ENCODE measurements around the gene SPAG16. TPM values are rescaled to one million over a fixed set of nuclear protein-coding genes. Genes with fewer than 3 reads are reported as not detected.

Gene SPAG16
- total RNA-seq, 1 experiment from 2014 or later: 16.0 TPM

GRCh38 chr2:214389334-214389733 lies 1105.1 kb downstream of the SPAG16 start (continued):
- TF ChIP-seq FOXK1 (CRISPR knock-in tag; IDR thresholded peaks at IDR 0.05) (no peak), ZNF396 (CRISPR knock-in tag; IDR thresholded peaks at IDR 0.05; ENCODE audit: borderline replicate concordance) (no peak), GRHL2 (CRISPR knock-in tag; IDR thresholded peaks at IDR 0.05; ENCODE audit: insufficient replicate concordance, severe bottlenecking) (no peak)
- TF ChIP-seq, protein P1, sequence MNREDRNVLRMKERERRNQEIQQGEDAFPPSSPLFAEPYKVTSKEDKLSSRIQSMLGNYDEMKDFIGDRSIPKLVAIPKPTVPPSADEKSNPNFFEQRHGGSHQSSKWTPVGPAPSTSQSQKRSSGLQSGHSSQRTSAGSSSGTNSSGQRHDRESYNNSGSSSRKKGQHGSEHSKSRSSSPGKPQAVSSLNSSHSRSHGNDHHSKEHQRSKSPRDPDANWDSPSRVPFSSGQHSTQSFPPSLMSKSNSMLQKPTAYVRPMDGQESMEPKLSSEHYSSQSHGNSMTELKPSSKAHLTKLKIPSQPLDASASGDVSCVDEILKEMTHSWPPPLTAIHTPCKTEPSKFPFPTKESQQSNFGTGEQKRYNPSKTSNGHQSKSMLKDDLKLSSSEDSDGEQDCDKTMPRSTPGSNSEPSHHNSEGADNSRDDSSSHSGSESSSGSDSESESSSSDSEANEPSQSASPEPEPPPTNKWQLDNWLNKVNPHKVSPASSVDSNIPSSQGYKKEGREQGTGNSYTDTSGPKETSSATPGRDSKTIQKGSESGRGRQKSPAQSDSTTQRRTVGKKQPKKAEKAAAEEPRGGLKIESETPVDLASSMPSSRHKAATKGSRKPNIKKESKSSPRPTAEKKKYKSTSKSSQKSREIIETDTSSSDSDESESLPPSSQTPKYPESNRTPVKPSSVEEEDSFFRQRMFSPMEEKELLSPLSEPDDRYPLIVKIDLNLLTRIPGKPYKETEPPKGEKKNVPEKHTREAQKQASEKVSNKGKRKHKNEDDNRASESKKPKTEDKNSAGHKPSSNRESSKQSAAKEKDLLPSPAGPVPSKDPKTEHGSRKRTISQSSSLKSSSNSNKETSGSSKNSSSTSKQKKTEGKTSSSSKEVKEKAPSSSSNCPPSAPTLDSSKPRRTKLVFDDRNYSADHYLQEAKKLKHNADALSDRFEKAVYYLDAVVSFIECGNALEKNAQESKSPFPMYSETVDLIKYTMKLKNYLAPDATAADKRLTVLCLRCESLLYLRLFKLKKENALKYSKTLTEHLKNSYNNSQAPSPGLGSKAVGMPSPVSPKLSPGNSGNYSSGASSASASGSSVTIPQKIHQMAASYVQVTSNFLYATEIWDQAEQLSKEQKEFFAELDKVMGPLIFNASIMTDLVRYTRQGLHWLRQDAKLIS (CRISPR knock-in tag; IDR thresholded peaks at IDR 0.05; ENCODE audit: borderline replicate concordance): no peak

- no peak overlapping the region for H3K4me3 Mint-ChIP-seq
- H3K27me3 Mint-ChIP-seq (ENCODE audit: low read depth): no peaks in the 10 kb centered on the region
- ATAC-seq (no peak), DNase-seq (ENCODE audit: low spot score) (no peak)
- ChIA-PET POLR2A (no interaction called here), CTCF (no interaction called here)
- H3K27ac Mint-ChIP-seq: no peak overlapping the region
- no peaks in the 10 kb centered on the region for H3K4me1 Mint-ChIP-seq
- no peaks in the 10 kb centered on the region for H3K9me3 Mint-ChIP-seq
- H3K36me3 Mint-ChIP-seq: no peaks in the 10 kb centered on the region
- TF ChIP-seq ESRRA (CRISPR knock-in tag; IDR thresholded peaks at IDR 0.05; ENCODE audit: borderline replicate concordance): no peak
- TF ChIP-seq AR (CRISPR knock-in tag; IDR thresholded peaks at IDR 0.05): no peak
- TF ChIP-seq NR2C2 (CRISPR knock-in tag; IDR thresholded peaks at IDR 0.05): no peak
- TF ChIP-seq, protein P2, sequence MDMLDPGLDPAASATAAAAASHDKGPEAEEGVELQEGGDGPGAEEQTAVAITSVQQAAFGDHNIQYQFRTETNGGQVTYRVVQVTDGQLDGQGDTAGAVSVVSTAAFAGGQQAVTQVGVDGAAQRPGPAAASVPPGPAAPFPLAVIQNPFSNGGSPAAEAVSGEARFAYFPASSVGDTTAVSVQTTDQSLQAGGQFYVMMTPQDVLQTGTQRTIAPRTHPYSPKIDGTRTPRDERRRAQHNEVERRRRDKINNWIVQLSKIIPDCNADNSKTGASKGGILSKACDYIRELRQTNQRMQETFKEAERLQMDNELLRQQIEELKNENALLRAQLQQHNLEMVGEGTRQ (CRISPR knock-in tag; IDR thresholded peaks at IDR 0.05): no peak
- no peak for TF ChIP-seq JAZF1 (CRISPR knock-in tag; IDR thresholded peaks at IDR 0.05)
- TF ChIP-seq ZNF423 (CRISPR knock-in tag; IDR thresholded peaks at IDR 0.05): no peak
- TF ChIP-seq, protein P3, sequence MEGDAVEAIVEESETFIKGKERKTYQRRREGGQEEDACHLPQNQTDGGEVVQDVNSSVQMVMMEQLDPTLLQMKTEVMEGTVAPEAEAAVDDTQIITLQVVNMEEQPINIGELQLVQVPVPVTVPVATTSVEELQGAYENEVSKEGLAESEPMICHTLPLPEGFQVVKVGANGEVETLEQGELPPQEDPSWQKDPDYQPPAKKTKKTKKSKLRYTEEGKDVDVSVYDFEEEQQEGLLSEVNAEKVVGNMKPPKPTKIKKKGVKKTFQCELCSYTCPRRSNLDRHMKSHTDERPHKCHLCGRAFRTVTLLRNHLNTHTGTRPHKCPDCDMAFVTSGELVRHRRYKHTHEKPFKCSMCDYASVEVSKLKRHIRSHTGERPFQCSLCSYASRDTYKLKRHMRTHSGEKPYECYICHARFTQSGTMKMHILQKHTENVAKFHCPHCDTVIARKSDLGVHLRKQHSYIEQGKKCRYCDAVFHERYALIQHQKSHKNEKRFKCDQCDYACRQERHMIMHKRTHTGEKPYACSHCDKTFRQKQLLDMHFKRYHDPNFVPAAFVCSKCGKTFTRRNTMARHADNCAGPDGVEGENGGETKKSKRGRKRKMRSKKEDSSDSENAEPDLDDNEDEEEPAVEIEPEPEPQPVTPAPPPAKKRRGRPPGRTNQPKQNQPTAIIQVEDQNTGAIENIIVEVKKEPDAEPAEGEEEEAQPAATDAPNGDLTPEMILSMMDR (IDR thresholded peaks at IDR 0.05): no peak
- no peak for TF ChIP-seq NFATC4 (CRISPR knock-in tag; IDR thresholded peaks at IDR 0.05)
- no peak for TF ChIP-seq ZNF232 (CRISPR knock-in tag; IDR thresholded peaks at IDR 0.05)
- no peak for TF ChIP-seq NR1H2 (CRISPR knock-in tag; IDR thresholded peaks at IDR 0.05)
- TF ChIP-seq OVOL2 (CRISPR knock-in tag; IDR thresholded peaks at IDR 0.05; ENCODE audit: borderline replicate concordance): no peak
- TF ChIP-seq, protein P4, sequence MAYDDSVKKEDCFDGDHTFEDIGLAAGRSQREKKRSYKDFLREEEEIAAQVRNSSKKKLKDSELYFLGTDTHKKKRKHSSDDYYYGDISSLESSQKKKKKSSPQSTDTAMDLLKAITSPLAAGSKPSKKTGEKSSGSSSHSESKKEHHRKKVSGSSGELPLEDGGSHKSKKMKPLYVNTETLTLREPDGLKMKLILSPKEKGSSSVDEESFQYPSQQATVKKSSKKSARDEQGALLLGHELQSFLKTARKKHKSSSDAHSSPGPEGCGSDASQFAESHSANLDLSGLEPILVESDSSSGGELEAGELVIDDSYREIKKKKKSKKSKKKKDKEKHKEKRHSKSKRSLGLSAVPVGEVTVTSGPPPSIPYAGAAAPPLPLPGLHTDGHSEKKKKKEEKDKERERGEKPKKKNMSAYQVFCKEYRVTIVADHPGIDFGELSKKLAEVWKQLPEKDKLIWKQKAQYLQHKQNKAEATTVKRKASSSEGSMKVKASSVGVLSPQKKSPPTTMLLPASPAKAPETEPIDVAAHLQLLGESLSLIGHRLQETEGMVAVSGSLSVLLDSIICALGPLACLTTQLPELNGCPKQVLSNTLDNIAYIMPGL (CRISPR knock-in tag; IDR thresholded peaks at IDR 0.05): no peak
- no peak for TF ChIP-seq TEAD4 (CRISPR knock-in tag; IDR thresholded peaks at IDR 0.05)
- TF ChIP-seq CREM (CRISPR knock-in tag; IDR thresholded peaks at IDR 0.05): no peak
- no peak for TF ChIP-seq E2F4 (CRISPR knock-in tag; IDR thresholded peaks at IDR 0.05; ENCODE audit: borderline replicate concordance, low read depth)
- TF ChIP-seq ZNF425 (CRISPR knock-in tag; conservative IDR thresholded peaks at IDR 0.05): no peak
- TF ChIP-seq, protein P5, sequence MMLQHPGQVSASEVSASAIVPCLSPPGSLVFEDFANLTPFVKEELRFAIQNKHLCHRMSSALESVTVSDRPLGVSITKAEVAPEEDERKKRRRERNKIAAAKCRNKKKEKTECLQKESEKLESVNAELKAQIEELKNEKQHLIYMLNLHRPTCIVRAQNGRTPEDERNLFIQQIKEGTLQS (CRISPR knock-in tag; conservative IDR thresholded peaks at IDR 0.05): no peak
These were observed 1109.5 kb downstream of the SPAG16 start for GRCh38 chr2:214393796-214394195.
